ENCODE measurements around the gene ZNF263. TPM values are rescaled to one million over a fixed set of nuclear protein-coding genes. Genes with fewer than 3 reads are reported as not detected.
A peak's percentile ranks its signal among the peaks of the same experiment; 100 is the strongest.

Gene ZNF263
- total and polyA plus RNA-seq, 2 of the 13 experiments (the other 11 are each of a cell fraction or from before 2014, with no cell fraction given): 10.2 to 41.2 TPM

GRCh38 chr16:3234857-3235561, 48.3 kb upstream of the ZNF263 start, which contains the start of gene ZNF200 (continued):
- TF ChIP-seq SNAPC4 (CRISPR knock-in tag; IDR thresholded peaks at IDR 0.05) (peak; percentile 70; the same call in 1 of the 2 replicates), MTA1 (CRISPR knock-in tag; IDR thresholded peaks at IDR 0.05; ENCODE audit: borderline replicate concordance) (peak; percentile 41; the same call in 1 of the 2 replicates), MAX (IDR thresholded peaks at IDR 0.05) (peak; percentile 69; the same call in 1 of the 2 replicates), PPARG (CRISPR knock-in tag; conservative IDR thresholded peaks at IDR 0.05) (no peak), NFYB (CRISPR knock-in tag; IDR thresholded peaks at IDR 0.05) (peak; percentile 78), ZNF839 (CRISPR knock-in tag; IDR thresholded peaks at IDR 0.05; ENCODE audit: borderline replicate concordance) (no peak), ZNF660 (CRISPR knock-in tag; IDR thresholded peaks at IDR 0.05; ENCODE audit: borderline replicate concordance, low read depth) (no peak), MAF1 (CRISPR knock-in tag; IDR thresholded peaks at IDR 0.05; ENCODE audit: borderline replicate concordance) (no peak), CBX1 (IDR thresholded peaks at IDR 0.05; ENCODE audit: low read depth) (peak; percentile 88), SMAD9 (CRISPR knock-in tag; IDR thresholded peaks at IDR 0.05) (0 out of 2 replicates have a peak, but pooled peaks have one; percentile 43), THRA (CRISPR knock-in tag; IDR thresholded peaks at IDR 0.05; ENCODE audit: borderline replicate concordance) (peak; percentile 41; the same call in 1 of the 2 replicates), ZFP37 (CRISPR knock-in tag; IDR thresholded peaks at IDR 0.05; ENCODE audit: borderline replicate concordance) (no peak), ATRX (CRISPR knock-in tag; IDR thresholded peaks at IDR 0.05; ENCODE audit: borderline replicate concordance) (no peak), MTERF4 (CRISPR knock-in tag; IDR thresholded peaks at IDR 0.05) (peak; percentile 68; the same call in 1 of the 2 replicates), ZGPAT (CRISPR knock-in tag; IDR thresholded peaks at IDR 0.05) (peak; percentile 85), PBX3 (CRISPR knock-in tag; IDR thresholded peaks at IDR 0.05; ENCODE audit: borderline replicate concordance) (peak; percentile 57; the same call in 1 of the 2 replicates), SNAI1 (CRISPR knock-in tag; IDR thresholded peaks at IDR 0.05; ENCODE audit: borderline replicate concordance) (peak; percentile 89), RXRB (CRISPR knock-in tag; IDR thresholded peaks at IDR 0.05; ENCODE audit: borderline replicate concordance) (peak; percentile 28; the same call in 1 of the 2 replicates)

Measured in HepG2 (cell line).